Liver (tissue), 9 donors: ENCODE data around the gene HADHB. TPM values are rescaled to one million over a fixed set of nuclear protein-coding genes. Genes with fewer than 3 reads are reported as not detected.

Source experiments
- DNase-seq: peaks from one replicate; pipeline ENCODE4 v3.0.0-alpha.2; 2017; ENCODE audit warnings: low spot score
- H3K27ac ChIP-seq, 2 donors: one replicate each; pipeline ENCODE4 v1.7.0; 2013; ENCODE audit warnings: inconsistent platforms in 2 of 2, low read length in 2 of 2, control low read depth in 1 of 2, low read depth in 1 of 2, mild to moderate bottlenecking in 1 of 2
- H3K27me3 ChIP-seq, 4 donors: one replicate each; pipeline versions ENCODE4 v1.6.1 to v1.7.0; 2013; ENCODE audit warnings: low read length in 3 of 4, inconsistent platforms in 1 of 4, mild to moderate bottlenecking in 1 of 4, moderate library complexity in 1 of 4; ENCODE audit not compliant: control insufficient read depth in 4 of 4, insufficient read depth in 4 of 4
- H3K36me3 ChIP-seq, 4 donors: one replicate each; pipeline versions ENCODE4 v1.6.1 to v1.7.0; 2013; ENCODE audit warnings: low read length in 3 of 4, mild to moderate bottlenecking in 3 of 4, low read depth in 1 of 4, moderate library complexity in 1 of 4; ENCODE audit not compliant: control insufficient read depth in 4 of 4, insufficient read depth in 3 of 4
- H3K4me1 ChIP-seq, 4 donors: one replicate each; pipeline versions ENCODE4 v1.6.1 to v1.7.0; 2013; ENCODE audit warnings: low read length in 3 of 4, mild to moderate bottlenecking in 3 of 4, moderate library complexity in 1 of 4; ENCODE audit not compliant: control insufficient read depth in 4 of 4, insufficient read depth in 4 of 4
- H3K4me3 ChIP-seq, 3 donors: one replicate each; pipeline versions ENCODE4 v1.6.1 to v1.7.0; 2013; ENCODE audit warnings: low read length in 3 of 3, control low read depth in 1 of 3, low read depth in 1 of 3, mild to moderate bottlenecking in 1 of 3
- H3K9ac ChIP-seq, 2 donors: one replicate each; pipeline ENCODE4 v1.7.0; 2013; ENCODE audit warnings: low read length in 2 of 2, mild to moderate bottlenecking in 2 of 2, moderate library complexity in 2 of 2, control low read depth in 1 of 2, low read depth in 1 of 2
- H3K9me3 ChIP-seq, 4 donors: one replicate each; pipeline versions ENCODE4 v1.6.1 to v1.7.0; 2013; ENCODE audit warnings: low read length in 3 of 4; ENCODE audit not compliant: control insufficient read depth in 4 of 4
- ATF3 ChIP-seq: IDR thresholded peaks from 2 replicates; pipeline ENCODE4 v1.6.1; 2016; ENCODE audit warnings: antibody characterized with exemption
- EGR1 ChIP-seq, 2 donors: IDR thresholded peaks; 2 replicates each; pipeline ENCODE4 v1.6.1; 2016 to 2018; ENCODE audit warnings: antibody characterized with exemption in 2 of 2, low read depth in 2 of 2
- FOXA1 ChIP-seq: IDR thresholded peaks from 2 replicates; pipeline ENCODE4 v1.6.1; 2016; ENCODE audit warnings: antibody characterized with exemption
- FOXA2 ChIP-seq: IDR thresholded peaks from 2 replicates; pipeline ENCODE4 v1.6.1; 2016; ENCODE audit warnings: antibody characterized with exemption
- GABPA ChIP-seq, 2 donors: IDR thresholded peaks in 1 of 2; conservative IDR thresholded peaks in 1 of 2; 2 replicates each; pipeline ENCODE4 v1.6.1; 2016; ENCODE audit warnings: antibody characterized with exemption in 2 of 2, mild to moderate bottlenecking in 1 of 2, moderate library complexity in 1 of 2
- HNF4A ChIP-seq, 2 donors: conservative IDR thresholded peaks; 2 replicates each; pipeline ENCODE4 v1.6.1; 2016; ENCODE audit warnings: antibody characterized with exemption in 2 of 2, mild to moderate bottlenecking in 2 of 2
- HNF4G ChIP-seq: IDR thresholded peaks from 2 replicates; pipeline ENCODE4 v1.6.1; 2016; ENCODE audit warnings: antibody characterized with exemption
- JUND ChIP-seq, 2 donors: IDR thresholded peaks; 2 replicates each; pipeline ENCODE4 v1.6.1; 2016; ENCODE audit warnings: antibody characterized with exemption in 2 of 2
- MAX ChIP-seq: IDR thresholded peaks from 2 replicates; pipeline ENCODE4 v1.6.1; 2016; ENCODE audit warnings: antibody characterized with exemption
- NR2F2 ChIP-seq: IDR thresholded peaks from 2 replicates; pipeline ENCODE4 v1.6.1; 2016; ENCODE audit warnings: antibody characterized with exemption
- RAD21 ChIP-seq, 2 donors: IDR thresholded peaks; 2 replicates each; pipeline ENCODE4 v1.6.1; 2016; ENCODE audit warnings: antibody characterized with exemption in 2 of 2, mild to moderate bottlenecking in 2 of 2
- RXRA ChIP-seq, 2 donors: IDR thresholded peaks; 2 replicates each; pipeline ENCODE4 v1.6.1; 2017 to 2018; ENCODE audit warnings: antibody characterized with exemption in 2 of 2, mild to moderate bottlenecking in 1 of 2
- SP1 ChIP-seq: IDR thresholded peaks from 2 replicates; pipeline ENCODE4 v1.6.1; 2018; ENCODE audit warnings: antibody characterized with exemption, mild to moderate bottlenecking
- TAF1 ChIP-seq: conservative IDR thresholded peaks from 2 replicates; pipeline ENCODE4 v1.6.1; 2016; ENCODE audit warnings: antibody characterized with exemption, mild to moderate bottlenecking
- YY1 ChIP-seq: IDR thresholded peaks from 2 replicates; pipeline ENCODE4 v1.6.1; 2016; ENCODE audit warnings: antibody characterized with exemption, mild to moderate bottlenecking
- ZBTB33 ChIP-seq: IDR thresholded peaks from 2 replicates; pipeline ENCODE4 v1.6.1; 2016; ENCODE audit warnings: antibody characterized with exemption
- WGBS: extraction: QIAGEN DNeasy Blood & Tissue Kit; methylation state at CpG from one replicate; pipeline ENCODE4 v1.1.7; 2013; 5-methylcytosine and 5-hydroxymethylcytosine counted together
- polyA plus RNA-seq, 2 donors: library from polyadenylated mRNA; stranded (reverse) in 1 of 2; unstranded in 1 of 2; fragments of 200-250 nt in 1 of 2; fragments of >200 nt in 1 of 2; fragmentation: Nextera tagmentation in 1 of 2; extraction: Ambion mirVana in 1 of 2; gene quantifications; one replicate each; pipeline versions ENCODE4 v1.2.1 to v1.2.3, GENCODE V29; 2013 to 2015
- total RNA-seq, 2 donors: library from RNA; depleted of rRNA; stranded (reverse); fragments of >200 nt; gene quantifications; one replicate each; pipeline ENCODE4 v1.2.3, GENCODE V29; 2014
- TF ChIP-seq, protein P1 (sequence below): fragments of 150-350 bp; IDR thresholded peaks from 2 replicates; pipeline ENCODE4 v1.5.1; 2017; ENCODE audit warnings: improper control_type of control experiment, low read depth, low read length; ENCODE audit not compliant: missing input control
- TF ChIP-seq, protein P2 (sequence below): IDR thresholded peaks from 2 replicates; pipeline ENCODE4 v1.6.1; 2016; ENCODE audit warnings: antibody characterized with exemption, mild to moderate bottlenecking
- donor health status: healthy.
- donor health status: healthy.
- donor health status: healthy.
- donor health status: healthy.
- donor health status: healthy.

Gene HADHB
- total and polyA plus RNA-seq, 4 donors = 103 to 284 (median 261) TPM

- H3K9me3 ChIP-seq = no peaks in the 10 kb centered on the region
- WGBS = 94% methylated on average over 6 of the region's 6 CpGs
- H3K36me3 ChIP-seq = peaks cover 0 to 6% (median 3%) of the 10 kb centered on the region in 4 donors
- H3K27ac ChIP-seq = no peak overlapping the region
- TF ChIP-seq NR2F2 (no peak), EGR1 (IDR thresholded peaks at IDR 0.05; ENCODE audit: low read depth in 2 of 2) (no peak), FOXA1 (no peak), GABPA (IDR thresholded peaks at IDR 0.05 in 1 of 2, conservative IDR thresholded peaks at IDR 0.05 in 1 of 2) (no peak), YY1 (no peak), FOXA2 (no peak), RAD21 (IDR thresholded peaks at IDR 0.05) (no peak), ATF3 (no peak), MAX (no peak), TAF1 (no peak), HNF4A (conservative IDR thresholded peaks at IDR 0.05) (no peak), RXRA (IDR thresholded peaks at IDR 0.05) (no peak), JUND (IDR thresholded peaks at IDR 0.05) (no peak), SP1 (no peak), ZBTB33 (no peak), HNF4G (no peak)
- TF ChIP-seq, protein P1, sequence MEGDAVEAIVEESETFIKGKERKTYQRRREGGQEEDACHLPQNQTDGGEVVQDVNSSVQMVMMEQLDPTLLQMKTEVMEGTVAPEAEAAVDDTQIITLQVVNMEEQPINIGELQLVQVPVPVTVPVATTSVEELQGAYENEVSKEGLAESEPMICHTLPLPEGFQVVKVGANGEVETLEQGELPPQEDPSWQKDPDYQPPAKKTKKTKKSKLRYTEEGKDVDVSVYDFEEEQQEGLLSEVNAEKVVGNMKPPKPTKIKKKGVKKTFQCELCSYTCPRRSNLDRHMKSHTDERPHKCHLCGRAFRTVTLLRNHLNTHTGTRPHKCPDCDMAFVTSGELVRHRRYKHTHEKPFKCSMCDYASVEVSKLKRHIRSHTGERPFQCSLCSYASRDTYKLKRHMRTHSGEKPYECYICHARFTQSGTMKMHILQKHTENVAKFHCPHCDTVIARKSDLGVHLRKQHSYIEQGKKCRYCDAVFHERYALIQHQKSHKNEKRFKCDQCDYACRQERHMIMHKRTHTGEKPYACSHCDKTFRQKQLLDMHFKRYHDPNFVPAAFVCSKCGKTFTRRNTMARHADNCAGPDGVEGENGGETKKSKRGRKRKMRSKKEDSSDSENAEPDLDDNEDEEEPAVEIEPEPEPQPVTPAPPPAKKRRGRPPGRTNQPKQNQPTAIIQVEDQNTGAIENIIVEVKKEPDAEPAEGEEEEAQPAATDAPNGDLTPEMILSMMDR = no peak
- TF ChIP-seq, protein P2, sequence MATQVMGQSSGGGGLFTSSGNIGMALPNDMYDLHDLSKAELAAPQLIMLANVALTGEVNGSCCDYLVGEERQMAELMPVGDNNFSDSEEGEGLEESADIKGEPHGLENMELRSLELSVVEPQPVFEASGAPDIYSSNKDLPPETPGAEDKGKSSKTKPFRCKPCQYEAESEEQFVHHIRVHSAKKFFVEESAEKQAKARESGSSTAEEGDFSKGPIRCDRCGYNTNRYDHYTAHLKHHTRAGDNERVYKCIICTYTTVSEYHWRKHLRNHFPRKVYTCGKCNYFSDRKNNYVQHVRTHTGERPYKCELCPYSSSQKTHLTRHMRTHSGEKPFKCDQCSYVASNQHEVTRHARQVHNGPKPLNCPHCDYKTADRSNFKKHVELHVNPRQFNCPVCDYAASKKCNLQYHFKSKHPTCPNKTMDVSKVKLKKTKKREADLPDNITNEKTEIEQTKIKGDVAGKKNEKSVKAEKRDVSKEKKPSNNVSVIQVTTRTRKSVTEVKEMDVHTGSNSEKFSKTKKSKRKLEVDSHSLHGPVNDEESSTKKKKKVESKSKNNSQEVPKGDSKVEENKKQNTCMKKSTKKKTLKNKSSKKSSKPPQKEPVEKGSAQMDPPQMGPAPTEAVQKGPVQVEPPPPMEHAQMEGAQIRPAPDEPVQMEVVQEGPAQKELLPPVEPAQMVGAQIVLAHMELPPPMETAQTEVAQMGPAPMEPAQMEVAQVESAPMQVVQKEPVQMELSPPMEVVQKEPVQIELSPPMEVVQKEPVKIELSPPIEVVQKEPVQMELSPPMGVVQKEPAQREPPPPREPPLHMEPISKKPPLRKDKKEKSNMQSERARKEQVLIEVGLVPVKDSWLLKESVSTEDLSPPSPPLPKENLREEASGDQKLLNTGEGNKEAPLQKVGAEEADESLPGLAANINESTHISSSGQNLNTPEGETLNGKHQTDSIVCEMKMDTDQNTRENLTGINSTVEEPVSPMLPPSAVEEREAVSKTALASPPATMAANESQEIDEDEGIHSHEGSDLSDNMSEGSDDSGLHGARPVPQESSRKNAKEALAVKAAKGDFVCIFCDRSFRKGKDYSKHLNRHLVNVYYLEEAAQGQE = no peak
- no peak for DNase-seq
- no peaks in the 10 kb centered on the region for H3K27me3 ChIP-seq
- H3K9ac ChIP-seq = no peak overlapping the region
- H3K4me3 ChIP-seq = no peak overlapping the region
- H3K4me1 ChIP-seq = peaks cover 5 to 18% (median 12%) of the 10 kb centered on the region in 4 donors
These were observed 24.9 kb downstream of the HADHB start for GRCh38 chr2:26269571-26270158.
